K562 (cell line): Measurements from ENCODE around the gene DPP3. TPM values are rescaled to one million over a fixed set of nuclear protein-coding genes. Genes with fewer than 3 reads are reported as not detected.

Source experiments
- ATAC-seq: fragments of 200-7000 bp; cut with Tn5 transposase; 3 replicates; pipeline ENCODE4 v1.9.1; 2020; ENCODE audit warnings: moderate library complexity
- BruUV-seq: library from RNA; stranded (reverse); fragments of 400-500 nt; replicated peaks from 2 replicates; lab custom pipeline; 2021; lab: Mats Ljungman, UMichigan
- CTCF ChIA-PET: fragments of 300-600 bp; formaldehyde crosslinking; extraction: SDS; loops from one replicate; lab custom pipeline; 2021; ENCODE audit warnings: low intra/inter-chr PET ratio; lab: Yijun Ruan, JAX
- POLR2A ChIA-PET: fragments of 300-600, 350-650 bp; sonication (Branson Sonifier 250); formaldehyde crosslinking; extraction: SDS; loops from one replicate; lab custom pipeline; 2021; ENCODE audit warnings: antibody characterized with exemption, inconsistent platforms; lab: Yijun Ruan, JAX
- DNase-seq, 4 experiments: peaks; one replicate each; pipeline versions ENCODE4 v3.0.0 to v3.0.0-alpha.2; 2011 to 2018; ENCODE audit warnings: low spot score in 3 of 4, mixed read lengths in 3 of 4; ENCODE audit errors: extremely low read depth in 1 of 4
- FAIRE-seq: peaks from 2 replicates; lab custom pipeline; 2011; peaks lifted over from hg19 to GRCh38; lab: Jason Lieb, UNC
- H2AFZ ChIP-seq: 2 replicates; pipeline ENCODE4 v1.6.0; 2011; ENCODE audit warnings: low read depth, low read length, control low read depth, inconsistent platforms
- H3K27ac ChIP-seq: fragments of 200-600 bp; 3 replicates; pipeline ENCODE4 v1.8.0; 2011; ENCODE audit warnings: low read depth, mild to moderate bottlenecking, control low read depth, inconsistent platforms, low read length, moderate library complexity, mixed read lengths; ENCODE audit errors: extremely low read depth
- H3K27me3 ChIP-seq, 2 experiments: fragments of 300-600 bp in 1 of 2; 2 replicates in 1 of 2; 3 replicates in 1 of 2; pipeline versions ENCODE4 v1.6.0 to v1.8.0; 2011; ENCODE audit warnings: inconsistent platforms in 2 of 2, low read length in 2 of 2, mild to moderate bottlenecking in 1 of 2, mixed read lengths in 1 of 2, moderate library complexity in 1 of 2; ENCODE audit not compliant: control insufficient read depth in 2 of 2, insufficient read depth in 2 of 2
- H3K36me3 ChIP-seq: fragments of 300-600 bp; 3 replicates; pipeline ENCODE4 v1.8.0; 2011; ENCODE audit warnings: mild to moderate bottlenecking, low read length, inconsistent platforms; ENCODE audit not compliant: control insufficient read depth, insufficient read depth
- H3K4me1 ChIP-seq, 2 experiments: fragments of 200-600 bp in 1 of 2; replicated peaks in 1 of 2; 2 replicates in 1 of 2; 3 replicates in 1 of 2; pipeline versions ENCODE4 v1.5.1 to v1.8.0; 2011; ENCODE audit warnings: inconsistent platforms in 2 of 2, low read length in 2 of 2, mild to moderate bottlenecking in 1 of 2, mixed read lengths in 1 of 2, moderate library complexity in 1 of 2; ENCODE audit not compliant: control insufficient read depth in 2 of 2, insufficient read depth in 2 of 2
- H3K4me2 ChIP-seq: 2 replicates; pipeline ENCODE4 v1.6.1; 2011; ENCODE audit warnings: low read length, control low read depth, inconsistent platforms, mixed read lengths; ENCODE audit not compliant: insufficient read depth
- H3K4me3 ChIP-seq: fragments of 200-600 bp; sonication (generic), shearing (Covaris generic); 2 replicates; pipeline ENCODE4 v1.5.1; 2016; ENCODE audit warnings: control low read depth, inconsistent platforms
- H3K79me2 ChIP-seq: fragments of 200-600 bp; 3 replicates; pipeline ENCODE4 v1.8.0; 2011; ENCODE audit warnings: low read length, inconsistent platforms; ENCODE audit not compliant: control insufficient read depth, insufficient read depth
- H3K9ac ChIP-seq, 2 experiments: 2 replicates each; pipeline versions ENCODE4 v1.6.0 to v1.6.1; 2011; ENCODE audit warnings: low read depth in 2 of 2, low read length in 2 of 2, control low read depth in 1 of 2, inconsistent platforms in 1 of 2, mild to moderate bottlenecking in 1 of 2, mixed read lengths in 1 of 2; ENCODE audit not compliant: insufficient read depth in 1 of 2
- H3K9me1 ChIP-seq: one replicate; pipeline ENCODE4 v1.6.0; 2011; ENCODE audit warnings: inconsistent platforms, mild to moderate bottlenecking, low read length, moderate library complexity; ENCODE audit not compliant: control insufficient read depth, insufficient read depth
- H3K9me3 ChIP-seq: replicated peaks from 2 replicates; pipeline ENCODE4 v1.5.1; 2011; ENCODE audit warnings: low read depth, low read length, inconsistent platforms; ENCODE audit not compliant: control insufficient read depth, insufficient read depth
- H4K20me1 ChIP-seq: replicated peaks from 2 replicates; pipeline ENCODE4 v1.6.1; 2011; ENCODE audit warnings: low read length, inconsistent platforms, mixed read lengths; ENCODE audit not compliant: control insufficient read depth, insufficient read depth
- HDAC2 ChIP-seq: fragments of 450-650 bp; IDR thresholded peaks from 2 replicates; pipeline ENCODE4 v1.6.1; 2016; ENCODE audit warnings: mild to moderate bottlenecking
- KLF6 ChIP-seq: fragments of 250-450 bp; sonication (Bioruptor Pico); IDR thresholded peaks from 2 replicates; pipeline ENCODE4 v1.4.0; 2020; ENCODE audit warnings: mild to moderate bottlenecking, moderate library complexity, borderline replicate concordance
- L3MBTL2 ChIP-seq: fragments of 450-650 bp; IDR thresholded peaks from 2 replicates; pipeline ENCODE4 v1.6.1; 2016; ENCODE audit warnings: mild to moderate bottlenecking, moderate library complexity
- SMAD4 ChIP-seq: fragments of 250-450 bp; sonication (Bioruptor Pico); conservative IDR thresholded peaks from 2 replicates; pipeline ENCODE4 v1.8.0; 2021; ENCODE audit warnings: inconsistent platforms, mild to moderate bottlenecking, moderate library complexity
- ZNF24 ChIP-seq: fragments of 450-650 bp; IDR thresholded peaks from 2 replicates; pipeline ENCODE4 v1.6.1; 2016
- WGBS: fragments of 100-300 bp; shearing (Covaris generic); methylation state at CpG from one replicate; pipeline ENCODE4 v1.1.6; 2016; ENCODE audit warnings: low coverage, mixed read lengths; ENCODE audit not compliant: insufficient coverage; ENCODE audit errors: missing lambda C conversion rate; 5-methylcytosine and 5-hydroxymethylcytosine counted together
- in situ Hi-C: fragments of 300-500 bp; cut with MboI; formaldehyde crosslinking; loops from 4 replicates; pipeline ENCODE4 v1.15.0; 2018; ENCODE audit warnings: inconsistent platforms, mixed read lengths
- intact Hi-C: fragments of 100-400 bp; cut with micrococcal nuclease; formaldehyde crosslinking; loops from 2 replicates; pipeline ENCODE4 v1.14.2; 2022
- polyA plus RNA-seq, 8 experiments: library from polyadenylated mRNA; depleted of rRNA in 4 of 8; stranded (reverse) in 5 of 8; unstranded in 3 of 8; fragments of >200 nt; fragmentation: Nextera tagmentation in 2 of 8; fragmentation: Illumina TruSeq in 1 of 8; extraction: Ambion mirVana in 2 of 8; extraction: Trizol in 1 of 8; gene quantifications; 2 replicates each; pipeline versions ENCODE4 v1.2.1 to v1.2.3, GENCODE V29; 2011 to 2014; ENCODE audit warnings: inconsistent platforms in 1 of 8, missing spikeins in 1 of 8
- total RNA-seq, 7 experiments: library from RNA; depleted of rRNA in 6 of 7; stranded (reverse); fragments of >200 nt in 6 of 7; fragmentation: Illumina TruSeq in 2 of 7; extraction: Trizol in 2 of 7; gene quantifications; 2 replicates each; pipeline versions ENCODE4 v1.2.1 to v1.2.3, GENCODE V29; 2011 to 2021; ENCODE audit warnings: low replicate concordance in 1 of 7
- TF ChIP-seq, protein P1 (sequence below): fragments of 450-650 bp; formaldehyde crosslinking; conservative IDR thresholded peaks from 2 replicates; pipeline ENCODE4 v1.4.0; 2022; ENCODE audit warnings: mild to moderate bottlenecking, missing genetic modification characterization
- TF ChIP-seq, protein P2 (sequence below): conservative IDR thresholded peaks from 2 replicates; pipeline ENCODE4 v1.6.1; 2011; ENCODE audit warnings: low read depth, mild to moderate bottlenecking, low read length; ENCODE audit not compliant: control insufficient read depth
- TF ChIP-seq, protein P3 (sequence below): sonication (generic); formaldehyde crosslinking; IDR thresholded peaks from 2 replicates; pipeline ENCODE4 v1.8.0; 2023; ENCODE audit warnings: missing genetic modification reagents, mild to moderate bottlenecking, borderline replicate concordance
- TF ChIP-seq, protein P4 (sequence below): IDR thresholded peaks from 2 replicates; pipeline ENCODE4 v1.6.1; 2014; ENCODE audit warnings: antibody characterized with exemption

Gene DPP3
- total and polyA plus RNA-seq, 9 of the 15 experiments (the other 6 are each of a cell fraction or from before 2014, with no cell fraction given) = 3.7 to 69.2 (median 43.3) TPM

DNA sequence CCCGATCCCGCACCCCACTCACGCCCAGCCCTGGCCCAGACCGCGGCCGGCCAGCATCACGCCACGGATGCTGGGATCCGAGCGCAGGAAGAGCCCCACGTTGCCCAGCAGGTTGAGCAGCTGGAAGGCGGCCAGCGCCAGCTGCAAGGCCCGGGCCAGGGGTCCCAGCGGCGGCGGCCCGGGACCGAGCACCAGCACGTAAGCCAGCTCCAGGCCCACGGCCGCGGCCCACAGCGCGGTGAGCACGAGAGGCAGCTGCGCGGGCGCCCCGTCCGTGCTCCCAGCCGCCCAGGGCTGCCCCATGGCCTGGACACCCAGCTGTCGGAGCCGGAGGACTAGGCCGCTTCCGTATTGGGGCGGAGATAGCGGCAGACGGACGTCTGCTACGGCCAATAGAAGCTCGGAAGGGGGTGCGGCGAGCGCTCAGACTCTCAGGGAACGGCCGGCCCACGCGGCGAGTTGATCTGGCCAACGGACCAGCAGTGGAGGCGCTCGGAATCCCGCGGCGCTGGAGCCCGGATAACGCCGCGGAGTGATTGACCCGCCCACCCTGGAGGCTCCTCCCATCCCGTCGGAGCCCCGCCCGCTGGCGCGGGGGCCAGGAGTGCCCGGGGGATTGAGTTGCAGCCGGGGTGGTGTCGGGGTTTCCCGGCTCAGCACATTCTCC lies 65.6 kb downstream of the DPP3 start, which contains the start of gene ZDHHC24 (continued):
- TF ChIP-seq L3MBTL2 = peak; percentile 67; the same call in 1 of the 2 replicates
- TF ChIP-seq, protein P1, sequence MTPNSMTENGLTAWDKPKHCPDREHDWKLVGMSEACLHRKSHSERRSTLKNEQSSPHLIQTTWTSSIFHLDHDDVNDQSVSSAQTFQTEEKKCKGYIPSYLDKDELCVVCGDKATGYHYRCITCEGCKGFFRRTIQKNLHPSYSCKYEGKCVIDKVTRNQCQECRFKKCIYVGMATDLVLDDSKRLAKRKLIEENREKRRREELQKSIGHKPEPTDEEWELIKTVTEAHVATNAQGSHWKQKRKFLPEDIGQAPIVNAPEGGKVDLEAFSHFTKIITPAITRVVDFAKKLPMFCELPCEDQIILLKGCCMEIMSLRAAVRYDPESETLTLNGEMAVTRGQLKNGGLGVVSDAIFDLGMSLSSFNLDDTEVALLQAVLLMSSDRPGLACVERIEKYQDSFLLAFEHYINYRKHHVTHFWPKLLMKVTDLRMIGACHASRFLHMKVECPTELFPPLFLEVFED (CRISPR knock-in tag) = no peak
- TF ChIP-seq, protein P2, sequence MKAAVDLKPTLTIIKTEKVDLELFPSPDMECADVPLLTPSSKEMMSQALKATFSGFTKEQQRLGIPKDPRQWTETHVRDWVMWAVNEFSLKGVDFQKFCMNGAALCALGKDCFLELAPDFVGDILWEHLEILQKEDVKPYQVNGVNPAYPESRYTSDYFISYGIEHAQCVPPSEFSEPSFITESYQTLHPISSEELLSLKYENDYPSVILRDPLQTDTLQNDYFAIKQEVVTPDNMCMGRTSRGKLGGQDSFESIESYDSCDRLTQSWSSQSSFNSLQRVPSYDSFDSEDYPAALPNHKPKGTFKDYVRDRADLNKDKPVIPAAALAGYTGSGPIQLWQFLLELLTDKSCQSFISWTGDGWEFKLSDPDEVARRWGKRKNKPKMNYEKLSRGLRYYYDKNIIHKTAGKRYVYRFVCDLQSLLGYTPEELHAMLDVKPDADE = peak; percentile 82
- TF ChIP-seq, all 486 proteins: peak for 110

DNA sequence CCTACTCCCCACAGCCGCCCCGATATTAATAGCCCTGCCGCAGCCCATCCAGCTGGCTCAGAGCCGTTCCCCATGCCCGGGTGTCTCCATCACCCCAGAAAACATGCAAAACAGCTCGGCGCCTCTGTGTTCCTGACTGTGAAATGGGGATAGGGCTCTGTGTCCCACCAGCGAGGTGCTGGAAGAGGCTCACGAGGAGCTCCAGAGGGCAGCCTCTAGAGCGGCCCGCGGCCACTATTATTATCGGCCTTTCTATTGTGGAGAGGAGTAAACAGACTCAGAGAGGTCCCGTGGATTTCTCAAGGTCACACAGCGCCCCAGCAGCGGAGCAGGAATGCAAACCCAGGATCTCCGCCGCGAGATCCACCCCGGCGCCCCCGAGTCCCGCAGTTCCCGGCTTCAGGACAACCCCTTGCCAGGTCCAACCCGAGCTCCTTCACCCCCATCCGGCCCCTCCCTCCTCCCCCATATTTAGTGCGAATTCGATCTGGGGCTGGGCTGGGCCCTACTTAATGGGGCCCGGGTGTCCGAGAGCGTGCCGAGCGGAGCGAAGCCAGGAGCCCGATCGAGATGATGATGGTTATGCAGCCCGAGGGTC lies 66.2 kb downstream of the DPP3 start, which contains the start of gene ACTN3:
Gene ACTN3, plus strand, starts transcription at position 536 of the 598 bp plus-strand sequence. Its CDS starts 35 bp downstream, at position 571.
- ChIA-PET CTCF (no interaction called here), POLR2A (interaction anchor here (0.7 to 1.8 kb wide), 7 partner anchors 10 to 132 kb away, joined by 3 to 12 read pairs (median 6); partner anchors contain the start of gene RBM4B)
- H3K9me1 ChIP-seq = no peaks in the 10 kb centered on the region
- H3K36me3 ChIP-seq = peaks cover 5% of the 10 kb centered on the region; the same call in 1 of the 3 replicates
- ATAC-seq (peak; percentile 1; the same call in 1 of the 3 replicates), DNase-seq (peak in 2 of 4 experiments; percentile 56 to 57), FAIRE-seq (no peak)
- WGBS = 7% methylated on average over 23 of the region's 37 CpGs
- peak within 1 kb of the TSS; percentile 81 to 98 for H3K9ac ChIP-seq
- H3K4me1 ChIP-seq = peaks cover 0 to 38% of the 10 kb centered on the region in 2 experiments; a peak in 4 of 5 replicates
- peaks cover 6% of the 10 kb centered on the region; the same call in 1 of the 3 replicates for H3K79me2 ChIP-seq
- BruUV-seq = no TSS peak
- peaks cover 0 to 4% of the 10 kb centered on the region in 2 experiments; a peak in 1 of 5 replicates for H3K27me3 ChIP-seq
- no peaks in the 10 kb centered on the region for H3K9me3 ChIP-seq
- peak within 1 kb of the TSS; percentile 73 for H3K27ac ChIP-seq
- H2AFZ ChIP-seq = peak within 1 kb of the TSS; percentile 81
- intact Hi-C loops = no loop called here
- peak within 1 kb of the TSS; percentile 75 for H3K4me2 ChIP-seq
- H4K20me1 ChIP-seq = no peaks in the 10 kb centered on the region
- in situ Hi-C loops = no loop called here
- peak within 1 kb of the TSS; percentile 94 for H3K4me3 ChIP-seq
- no peak for TF ChIP-seq SMAD4
- TF ChIP-seq, protein P3, sequence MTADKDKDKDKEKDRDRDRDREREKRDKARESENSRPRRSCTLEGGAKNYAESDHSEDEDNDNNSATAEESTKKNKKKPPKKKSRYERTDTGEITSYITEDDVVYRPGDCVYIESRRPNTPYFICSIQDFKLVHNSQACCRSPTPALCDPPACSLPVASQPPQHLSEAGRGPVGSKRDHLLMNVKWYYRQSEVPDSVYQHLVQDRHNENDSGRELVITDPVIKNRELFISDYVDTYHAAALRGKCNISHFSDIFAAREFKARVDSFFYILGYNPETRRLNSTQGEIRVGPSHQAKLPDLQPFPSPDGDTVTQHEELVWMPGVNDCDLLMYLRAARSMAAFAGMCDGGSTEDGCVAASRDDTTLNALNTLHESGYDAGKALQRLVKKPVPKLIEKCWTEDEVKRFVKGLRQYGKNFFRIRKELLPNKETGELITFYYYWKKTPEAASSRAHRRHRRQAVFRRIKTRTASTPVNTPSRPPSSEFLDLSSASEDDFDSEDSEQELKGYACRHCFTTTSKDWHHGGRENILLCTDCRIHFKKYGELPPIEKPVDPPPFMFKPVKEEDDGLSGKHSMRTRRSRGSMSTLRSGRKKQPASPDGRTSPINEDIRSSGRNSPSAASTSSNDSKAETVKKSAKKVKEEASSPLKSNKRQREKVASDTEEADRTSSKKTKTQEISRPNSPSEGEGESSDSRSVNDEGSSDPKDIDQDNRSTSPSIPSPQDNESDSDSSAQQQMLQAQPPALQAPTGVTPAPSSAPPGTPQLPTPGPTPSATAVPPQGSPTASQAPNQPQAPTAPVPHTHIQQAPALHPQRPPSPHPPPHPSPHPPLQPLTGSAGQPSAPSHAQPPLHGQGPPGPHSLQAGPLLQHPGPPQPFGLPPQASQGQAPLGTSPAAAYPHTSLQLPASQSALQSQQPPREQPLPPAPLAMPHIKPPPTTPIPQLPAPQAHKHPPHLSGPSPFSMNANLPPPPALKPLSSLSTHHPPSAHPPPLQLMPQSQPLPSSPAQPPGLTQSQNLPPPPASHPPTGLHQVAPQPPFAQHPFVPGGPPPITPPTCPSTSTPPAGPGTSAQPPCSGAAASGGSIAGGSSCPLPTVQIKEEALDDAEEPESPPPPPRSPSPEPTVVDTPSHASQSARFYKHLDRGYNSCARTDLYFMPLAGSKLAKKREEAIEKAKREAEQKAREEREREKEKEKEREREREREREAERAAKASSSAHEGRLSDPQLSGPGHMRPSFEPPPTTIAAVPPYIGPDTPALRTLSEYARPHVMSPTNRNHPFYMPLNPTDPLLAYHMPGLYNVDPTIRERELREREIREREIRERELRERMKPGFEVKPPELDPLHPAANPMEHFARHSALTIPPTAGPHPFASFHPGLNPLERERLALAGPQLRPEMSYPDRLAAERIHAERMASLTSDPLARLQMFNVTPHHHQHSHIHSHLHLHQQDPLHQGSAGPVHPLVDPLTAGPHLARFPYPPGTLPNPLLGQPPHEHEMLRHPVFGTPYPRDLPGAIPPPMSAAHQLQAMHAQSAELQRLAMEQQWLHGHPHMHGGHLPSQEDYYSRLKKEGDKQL (CRISPR knock-in tag) = no peak
- TF ChIP-seq ZNF24 = 0 out of 2 replicates have a peak, but pooled peaks have one; percentile 34
- TF ChIP-seq HDAC2 = peak; percentile 99
- no peak for TF ChIP-seq KLF6 (CRISPR knock-in tag)
- TF ChIP-seq, protein P4, sequence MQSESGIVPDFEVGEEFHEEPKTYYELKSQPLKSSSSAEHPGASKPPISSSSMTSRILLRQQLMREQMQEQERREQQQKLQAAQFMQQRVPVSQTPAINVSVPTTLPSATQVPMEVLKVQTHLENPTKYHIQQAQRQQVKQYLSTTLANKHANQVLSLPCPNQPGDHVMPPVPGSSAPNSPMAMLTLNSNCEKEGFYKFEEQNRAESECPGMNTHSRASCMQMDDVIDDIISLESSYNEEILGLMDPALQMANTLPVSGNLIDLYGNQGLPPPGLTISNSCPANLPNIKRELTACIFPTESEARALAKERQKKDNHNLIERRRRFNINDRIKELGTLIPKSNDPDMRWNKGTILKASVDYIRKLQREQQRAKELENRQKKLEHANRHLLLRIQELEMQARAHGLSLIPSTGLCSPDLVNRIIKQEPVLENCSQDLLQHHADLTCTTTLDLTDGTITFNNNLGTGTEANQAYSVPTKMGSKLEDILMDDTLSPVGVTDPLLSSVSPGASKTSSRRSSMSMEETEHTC = no peak
